ENCODE results near the gene ENPP1.
"Not testable (repeated sequence)": the region's sequence is repeated elsewhere in the genome, so short reads cannot be mapped to it uniquely, and the experiment has no call there.

ENPP1 gene

GRCh38 chr6:131916091-131916796 lies 108.4 kb downstream of the ENPP1 start:
- DNase-seq (ENCODE audit: low read depth), result not testable (repeated sequence)

GRCh38 chr6:131916847-131917246 lies 109.0 kb downstream of the ENPP1 start:
- DNase-seq (ENCODE audit: low read depth), result no peak

GRCh38 chr6:131917318-131917717 lies 109.5 kb downstream of the ENPP1 start:
- DNase-seq (ENCODE audit: low read depth), result no peak

- DNase-seq (ENCODE audit: low read depth), result no peak
These were observed 110.2 kb downstream of the ENPP1 start for GRCh38 chr6:131917763-131918649.

- no peak for DNase-seq (ENCODE audit: low read depth)
These were observed 111.0 kb downstream of the ENPP1 start for GRCh38 chr6:131918650-131919355.

DNA sequence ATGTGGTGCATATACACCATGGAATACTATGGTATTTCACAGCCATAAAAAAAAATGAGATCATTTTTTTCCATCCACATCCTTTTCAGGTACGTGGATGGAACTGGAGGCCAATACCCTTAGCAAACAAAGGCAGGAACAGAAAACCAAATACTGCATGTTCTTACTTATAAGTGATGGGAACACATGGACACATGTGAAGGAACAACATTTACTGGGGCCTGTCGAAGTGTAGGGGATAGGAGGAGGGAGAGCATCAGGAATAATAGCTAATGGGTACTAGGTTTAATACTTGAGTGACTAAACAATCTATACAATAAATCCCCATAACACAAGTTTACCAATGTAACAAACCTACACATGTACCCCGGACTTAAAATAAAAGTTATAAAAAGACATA lies 112.8 kb downstream of the ENPP1 start:
- no peak for DNase-seq (ENCODE audit: low read depth)

DNA sequence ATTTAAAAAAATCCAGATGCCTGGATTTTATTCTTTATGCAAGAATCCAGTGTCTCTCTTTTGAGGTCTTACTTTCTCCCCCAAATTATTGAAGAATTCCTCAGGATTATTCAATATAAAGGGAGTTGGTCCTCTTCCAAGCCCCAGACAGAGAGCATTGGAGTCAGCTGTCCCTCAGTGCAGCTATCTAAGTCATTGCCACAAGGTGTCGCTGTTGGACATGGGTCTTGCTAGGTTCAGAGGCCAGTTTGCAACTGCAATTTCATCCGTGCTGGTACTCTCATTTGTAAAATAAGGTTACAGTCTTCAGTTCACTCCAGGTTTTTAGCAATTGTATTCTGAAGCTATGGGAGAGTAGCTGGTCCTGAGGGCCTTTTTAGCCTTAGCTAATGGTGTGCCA lies 115.5 kb downstream of the ENPP1 start:
- DNase-seq (ENCODE audit: low read depth), result no peak

DNA sequence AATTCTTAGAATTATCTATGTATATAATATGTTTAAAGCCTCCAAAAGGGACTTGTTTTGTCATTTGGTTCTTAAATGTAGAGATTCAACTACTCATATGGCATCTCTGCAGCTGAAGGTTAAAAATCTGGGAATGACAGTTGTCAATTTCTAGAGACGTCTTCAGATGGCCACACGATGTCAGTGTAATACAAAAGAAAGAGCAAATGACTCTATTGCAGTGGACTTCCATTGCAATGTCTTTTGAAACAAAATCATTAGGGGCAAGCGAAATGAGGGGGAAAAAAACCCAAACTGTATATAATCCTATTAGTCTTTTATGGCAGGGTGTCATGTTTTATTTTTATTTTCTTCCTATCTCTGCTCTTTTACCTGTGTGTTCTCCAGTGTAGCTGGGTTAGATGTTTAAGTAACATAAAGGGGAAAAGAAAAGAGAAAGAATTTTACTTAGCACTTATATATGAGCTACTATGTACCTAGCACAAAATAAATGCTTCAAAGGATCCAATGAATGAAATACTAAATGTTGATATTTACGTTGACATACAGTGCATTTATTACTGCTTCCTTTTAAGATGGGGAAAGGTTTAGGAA lies 117.2 kb downstream of the ENPP1 start:
- DNase-seq (ENCODE audit: low read depth), result no peak

- no peak for DNase-seq (ENCODE audit: low read depth)
These were observed 121.4 kb downstream of the ENPP1 start for GRCh38 chr6:131929264-131929663.

DNA sequence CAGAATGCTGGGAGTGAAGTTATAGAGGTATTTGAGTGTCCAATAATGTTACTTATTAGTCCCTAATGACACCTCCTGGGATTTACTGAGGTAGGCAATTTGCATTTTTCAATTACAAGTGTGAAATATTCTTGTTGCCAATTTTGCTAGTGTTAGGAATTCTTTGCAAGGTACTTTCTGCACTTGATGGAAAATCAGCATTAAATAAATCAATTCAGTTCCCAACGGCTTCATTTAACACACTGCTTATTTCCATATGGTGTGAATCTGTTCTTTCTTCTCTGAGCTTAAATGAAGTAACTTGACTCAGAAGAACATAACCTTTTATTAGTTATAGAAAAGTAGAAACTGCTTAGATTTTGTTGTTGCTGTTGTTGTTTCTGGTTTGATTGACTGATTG lies 122.2 kb downstream of the ENPP1 start:
- DNase-seq (ENCODE audit: low read depth), result no peak

GRCh38 chr6:131931063-131931750 lies 123.4 kb downstream of the ENPP1 start:
- DNase-seq (ENCODE audit: low read depth), result no peak

DNA sequence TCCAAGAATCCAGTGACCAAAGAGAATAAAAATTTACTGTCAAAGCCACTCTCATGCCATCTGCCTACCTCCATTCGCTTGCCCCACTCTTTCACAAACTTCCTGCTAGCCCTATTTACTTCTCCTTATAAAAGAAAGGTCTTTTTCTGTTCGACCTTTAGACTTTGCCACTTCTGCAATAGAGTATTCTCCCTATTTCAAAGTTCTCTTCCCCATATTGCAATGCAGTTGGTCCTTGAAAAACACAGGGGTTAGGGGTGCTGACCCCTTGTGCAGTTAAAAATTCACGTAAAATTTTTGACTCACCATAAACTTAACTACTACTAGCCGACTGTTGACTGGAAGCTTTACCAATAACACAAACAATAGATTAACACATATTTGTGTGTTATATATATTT lies 128.3 kb downstream of the ENPP1 start:
- DNase-seq (ENCODE audit: low read depth), result no peak

DNA sequence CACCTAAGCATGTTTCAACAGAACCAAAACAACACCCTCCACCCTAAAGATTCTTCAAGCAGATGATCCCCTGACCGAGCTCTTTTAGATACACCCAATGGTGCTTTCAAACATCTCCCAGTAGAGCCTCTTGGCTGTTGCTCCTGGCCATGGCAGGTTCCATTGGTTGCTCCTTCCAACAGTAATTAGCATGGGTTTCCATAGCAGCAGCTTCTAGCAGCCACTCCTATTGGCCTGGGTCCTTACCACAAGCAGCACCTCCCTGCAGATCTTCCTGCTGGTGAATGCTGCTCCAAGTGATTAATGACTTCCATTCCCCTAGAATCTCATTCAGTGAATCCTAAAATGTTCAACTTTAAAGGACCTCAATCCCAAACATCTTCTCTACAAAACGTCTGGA lies 129.4 kb downstream of the ENPP1 start:
- no peak for DNase-seq (ENCODE audit: low read depth)

GRCh38 chr6:131937703-131938631 lies 130.1 kb downstream of the ENPP1 start:
- DNase-seq (ENCODE audit: low read depth), result no peak
